ENCODE results near the gene IFI6. TPM values are rescaled to one million over a fixed set of nuclear protein-coding genes. Genes with fewer than 3 reads are reported as not detected.

Gene IFI6
- total RNA-seq, 1 experiment from 2014 or later: 19.4 TPM

DNA sequence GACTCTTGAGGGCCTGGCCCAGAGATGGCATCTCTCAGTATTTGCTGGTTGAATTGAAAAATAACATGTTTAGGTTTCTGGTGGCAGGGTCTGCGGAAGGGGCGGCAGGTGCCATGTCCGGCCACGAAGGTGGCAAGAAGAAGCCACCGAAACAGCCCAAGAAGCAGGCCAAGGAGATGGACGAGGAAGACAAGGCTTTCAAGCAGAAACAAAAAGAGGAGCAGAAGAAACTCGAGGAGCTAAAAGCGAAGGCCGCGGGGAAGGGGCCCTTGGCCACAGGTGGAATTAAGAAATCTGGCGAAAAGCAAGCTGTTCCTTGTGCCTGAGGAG is 22.7 kb downstream of the IFI6 start:
- DNase-seq (ENCODE audit: low spot score): no peak
- H3K27me3 ChIP-seq (replicated peaks; ENCODE audit: insufficient read depth, low read depth, low read length, poor library complexity): no peaks in the 10 kb centered on the region
- H3K36me3 ChIP-seq (ENCODE audit: insufficient read depth, low read length, poor library complexity, severe bottlenecking): no peaks in the 10 kb centered on the region
- CTCF ChIA-PET: interaction anchor here (0.6 to 1.5 kb wide), 2 partner anchors 20 to 262 kb away, joined by 3 to 6 read pairs; no protein-coding TSS in a partner anchor
- intact Hi-C loops (cut with micrococcal nuclease; ENCODE audit: unreplicated experiment): no loop called here
- no peak overlapping the region for H3K27ac ChIP-seq (ENCODE audit: low read depth, low read length, poor library complexity, severe bottlenecking)
- no peak overlapping the region for H3K4me3 ChIP-seq (ENCODE audit: low read depth, low read length, poor library complexity, severe bottlenecking)
- H3K4me1 ChIP-seq (ENCODE audit: insufficient read depth, low read length, poor library complexity, severe bottlenecking): peaks cover 9% of the 10 kb centered on the region
- H3K9me3 ChIP-seq (ENCODE audit: low read depth, low read length, poor library complexity, severe bottlenecking): no peaks in the 10 kb centered on the region
- no peak for TF ChIP-seq EZH2 (IDR thresholded peaks at IDR 0.05; ENCODE audit: borderline replicate concordance, low read depth, low read length, poor library complexity, severe bottlenecking)
- TF ChIP-seq, protein P1, sequence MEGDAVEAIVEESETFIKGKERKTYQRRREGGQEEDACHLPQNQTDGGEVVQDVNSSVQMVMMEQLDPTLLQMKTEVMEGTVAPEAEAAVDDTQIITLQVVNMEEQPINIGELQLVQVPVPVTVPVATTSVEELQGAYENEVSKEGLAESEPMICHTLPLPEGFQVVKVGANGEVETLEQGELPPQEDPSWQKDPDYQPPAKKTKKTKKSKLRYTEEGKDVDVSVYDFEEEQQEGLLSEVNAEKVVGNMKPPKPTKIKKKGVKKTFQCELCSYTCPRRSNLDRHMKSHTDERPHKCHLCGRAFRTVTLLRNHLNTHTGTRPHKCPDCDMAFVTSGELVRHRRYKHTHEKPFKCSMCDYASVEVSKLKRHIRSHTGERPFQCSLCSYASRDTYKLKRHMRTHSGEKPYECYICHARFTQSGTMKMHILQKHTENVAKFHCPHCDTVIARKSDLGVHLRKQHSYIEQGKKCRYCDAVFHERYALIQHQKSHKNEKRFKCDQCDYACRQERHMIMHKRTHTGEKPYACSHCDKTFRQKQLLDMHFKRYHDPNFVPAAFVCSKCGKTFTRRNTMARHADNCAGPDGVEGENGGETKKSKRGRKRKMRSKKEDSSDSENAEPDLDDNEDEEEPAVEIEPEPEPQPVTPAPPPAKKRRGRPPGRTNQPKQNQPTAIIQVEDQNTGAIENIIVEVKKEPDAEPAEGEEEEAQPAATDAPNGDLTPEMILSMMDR (conservative IDR thresholded peaks at IDR 0.05; ENCODE audit: low read depth, low read length): no peak
- POLR2A ChIA-PET (ENCODE audit: low non-redundant PET): no interaction called here
- no TSS peak for BruUV-seq (replicated peaks)

DNA sequence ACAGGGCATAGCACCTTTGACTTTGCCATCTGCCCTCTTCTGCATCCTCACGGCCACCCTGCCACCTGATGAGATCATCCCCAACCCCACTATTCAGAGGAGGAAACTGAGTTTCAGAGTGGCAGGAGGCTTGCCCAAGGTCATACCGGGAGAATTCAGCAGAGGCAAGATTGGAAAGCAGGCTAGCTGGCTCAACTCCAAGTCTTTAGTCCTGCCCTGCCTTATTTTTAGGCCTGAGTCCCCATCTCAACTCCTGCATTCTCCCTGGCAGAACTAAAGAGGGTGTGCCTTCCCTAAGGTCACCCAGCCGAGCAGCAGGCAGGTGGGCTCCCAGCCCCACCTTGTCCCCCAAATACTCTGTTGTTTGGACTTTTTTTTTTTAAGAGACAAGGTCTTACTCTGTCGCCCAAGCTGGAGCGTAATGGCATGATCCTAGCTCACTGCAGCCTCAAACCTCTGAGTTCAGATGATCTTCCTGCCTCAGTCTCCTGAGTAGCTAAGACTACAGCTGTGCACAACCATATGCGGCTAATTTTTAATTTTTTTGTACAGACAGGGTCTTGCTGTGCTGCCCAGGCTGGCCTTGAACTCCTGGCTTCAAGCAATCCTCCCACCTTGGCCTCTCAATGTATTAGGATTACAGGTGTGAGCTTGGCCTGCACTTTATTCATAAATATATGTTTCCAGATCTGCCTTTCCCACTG is 23.2 kb downstream of the IFI6 start:
- H3K36me3 ChIP-seq (ENCODE audit: insufficient read depth, low read length, poor library complexity, severe bottlenecking): no peaks in the 10 kb centered on the region
- H3K9me3 ChIP-seq (ENCODE audit: low read depth, low read length, poor library complexity, severe bottlenecking): no peaks in the 10 kb centered on the region
- POLR2A ChIA-PET (ENCODE audit: low non-redundant PET): no interaction called here
- no peak for TF ChIP-seq EZH2 (IDR thresholded peaks at IDR 0.05; ENCODE audit: borderline replicate concordance, low read depth, low read length, poor library complexity, severe bottlenecking)
- TF ChIP-seq, protein P1 (conservative IDR thresholded peaks at IDR 0.05; ENCODE audit: low read depth, low read length): no peak
- H3K4me1 ChIP-seq (ENCODE audit: insufficient read depth, low read length, poor library complexity, severe bottlenecking): peaks cover 9% of the 10 kb centered on the region
- H3K4me3 ChIP-seq (ENCODE audit: low read depth, low read length, poor library complexity, severe bottlenecking): no peak overlapping the region
- intact Hi-C loops (cut with micrococcal nuclease; ENCODE audit: unreplicated experiment): no loop called here
- H3K27me3 ChIP-seq (replicated peaks; ENCODE audit: insufficient read depth, low read depth, low read length, poor library complexity): no peaks in the 10 kb centered on the region
- CTCF ChIA-PET: interaction anchor here (0.6 to 1.5 kb wide), 2 partner anchors 21 to 262 kb away, joined by 3 to 6 read pairs; no protein-coding TSS in a partner anchor
- DNase-seq (ENCODE audit: low spot score): no peak
- H3K27ac ChIP-seq (ENCODE audit: low read depth, low read length, poor library complexity, severe bottlenecking): no peak overlapping the region
- no TSS peak for BruUV-seq (replicated peaks)

DNA sequence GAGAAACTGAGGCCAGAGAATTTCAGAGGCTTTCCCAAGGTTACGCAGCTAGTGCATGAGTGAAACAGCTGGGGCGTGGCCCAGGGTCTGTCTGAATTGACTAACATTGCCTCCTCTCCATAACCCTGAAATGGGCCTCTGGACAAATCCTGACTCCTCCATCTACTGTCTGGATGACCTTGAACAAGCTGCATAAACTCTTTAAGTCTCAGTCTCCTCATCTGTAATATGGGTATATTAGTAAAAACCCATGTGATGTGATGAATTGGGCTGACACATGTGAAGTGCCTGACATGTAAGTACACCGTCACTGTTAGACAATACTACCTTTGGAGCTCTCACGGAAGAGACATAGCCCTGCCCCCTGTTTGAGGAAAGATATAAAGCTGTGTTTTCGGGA is 24.7 kb downstream of the IFI6 start:
- no TSS peak for BruUV-seq (replicated peaks)
- intact Hi-C loops (cut with micrococcal nuclease; ENCODE audit: unreplicated experiment): no loop called here
- DNase-seq (ENCODE audit: low spot score): no peak
- TF ChIP-seq EZH2 (IDR thresholded peaks at IDR 0.05; ENCODE audit: borderline replicate concordance, low read depth, low read length, poor library complexity, severe bottlenecking): no peak
- TF ChIP-seq, protein P1 (conservative IDR thresholded peaks at IDR 0.05; ENCODE audit: low read depth, low read length): no peak
- H3K36me3 ChIP-seq (ENCODE audit: insufficient read depth, low read length, poor library complexity, severe bottlenecking): no peaks in the 10 kb centered on the region
- H3K4me3 ChIP-seq (ENCODE audit: low read depth, low read length, poor library complexity, severe bottlenecking): no peak overlapping the region
- CTCF ChIA-PET: interaction anchor here (0.7 kb wide), 1 partner anchor 21 kb away, joined by 4 read pairs; no protein-coding TSS in a partner anchor
- H3K9me3 ChIP-seq (ENCODE audit: low read depth, low read length, poor library complexity, severe bottlenecking): no peaks in the 10 kb centered on the region
- no peak overlapping the region for H3K27ac ChIP-seq (ENCODE audit: low read depth, low read length, poor library complexity, severe bottlenecking)
- POLR2A ChIA-PET (ENCODE audit: low non-redundant PET): no interaction called here
- H3K27me3 ChIP-seq (replicated peaks; ENCODE audit: insufficient read depth, low read depth, low read length, poor library complexity): no peaks in the 10 kb centered on the region
- H3K4me1 ChIP-seq (ENCODE audit: insufficient read depth, low read length, poor library complexity, severe bottlenecking): peaks cover 9% of the 10 kb centered on the region
